GM12878 (cell line): ENCODE measurements around the gene CBX8. TPM values are rescaled to one million over a fixed set of nuclear protein-coding genes. Genes with fewer than 3 reads are reported as not detected.

Experiments used
- ASH2L ChIP-seq: fragments of 300-600, 200-600 bp; sonication (generic); IDR thresholded peaks from 2 replicates; pipeline ENCODE4 v1.6.1; 2017; ENCODE audit warnings: low read depth, mild to moderate bottlenecking, borderline replicate concordance
- BHLHE40 ChIP-seq, 2 experiments: fragments of 450-650 bp in 1 of 2; IDR thresholded peaks; 2 replicates each; pipeline ENCODE4 v1.6.1; 2011 to 2017; ENCODE audit warnings: low read depth in 2 of 2, borderline replicate concordance in 1 of 2, improper control_type of control experiment in 1 of 2, low read length in 1 of 2, mild to moderate bottlenecking in 1 of 2
- CHD4 ChIP-seq: fragments of 200-600 bp; sonication (generic); IDR thresholded peaks from 2 replicates; pipeline ENCODE4 v1.6.1; 2016; ENCODE audit warnings: mild to moderate bottlenecking
- EP300 ChIP-seq, 2 experiments: fragments of 150-350 bp in 1 of 2; IDR thresholded peaks; 2 replicates each; pipeline ENCODE4 v1.6.1; 2011 to 2012; ENCODE audit warnings: low read depth in 2 of 2, low read length in 2 of 2, borderline replicate concordance in 1 of 2, improper control_type of control experiment in 1 of 2, inconsistent platforms in 1 of 2; ENCODE audit not compliant: control insufficient read depth in 1 of 2
- GATAD2B ChIP-seq: fragments of 450-650 bp; conservative IDR thresholded peaks from 2 replicates; pipeline ENCODE4 v1.6.1; 2017; ENCODE audit warnings: low read depth, mild to moderate bottlenecking, moderate library complexity
- JUND ChIP-seq: IDR thresholded peaks from 2 replicates; pipeline ENCODE4 v1.6.1; 2012; ENCODE audit warnings: low read depth, mild to moderate bottlenecking, low read length, improper control_type of control experiment, moderate library complexity
- KAT2A ChIP-seq: conservative IDR thresholded peaks from 2 replicates; pipeline ENCODE4 v1.6.1; 2011; ENCODE audit warnings: low read depth, low read length; ENCODE audit not compliant: control insufficient read depth
- MTA2 ChIP-seq: fragments of 450-650 bp; IDR thresholded peaks from 2 replicates; pipeline ENCODE4 v1.6.1; 2016; ENCODE audit warnings: low read depth, mild to moderate bottlenecking, moderate library complexity
- NFIC ChIP-seq: IDR thresholded peaks from 2 replicates; pipeline ENCODE4 v1.6.1; 2012; ENCODE audit warnings: low read depth, mild to moderate bottlenecking, inconsistent platforms, low read length, moderate library complexity
- NFYA ChIP-seq: IDR thresholded peaks from 2 replicates; pipeline ENCODE4 v1.6.1; 2011; ENCODE audit warnings: low read depth, mild to moderate bottlenecking, low read length, improper control_type of control experiment, borderline replicate concordance
- NFYB ChIP-seq: IDR thresholded peaks from 2 replicates; pipeline ENCODE4 v1.6.1; 2011; ENCODE audit warnings: low read depth, mild to moderate bottlenecking, low read length, improper control_type of control experiment, moderate library complexity; ENCODE audit not compliant: insufficient read depth
- NR2C1 ChIP-seq: fragments of 450-650 bp; IDR thresholded peaks from 2 replicates; pipeline ENCODE4 v1.6.1; 2017; ENCODE audit warnings: antibody characterized with exemption, mild to moderate bottlenecking, moderate library complexity
- RB1 ChIP-seq: fragments of 450-650 bp; formaldehyde crosslinking; IDR thresholded peaks from 2 replicates; pipeline ENCODE4 v1.6.1; 2017; ENCODE audit warnings: mild to moderate bottlenecking, borderline replicate concordance
- RUNX3 ChIP-seq: IDR thresholded peaks from 2 replicates; pipeline ENCODE4 v1.6.1; 2012; ENCODE audit warnings: low read length, inconsistent platforms
- SMARCA5 ChIP-seq: fragments of 450-650 bp; IDR thresholded peaks from 2 replicates; pipeline ENCODE4 v1.6.1; 2017; ENCODE audit warnings: mild to moderate bottlenecking
- TCF3 ChIP-seq: IDR thresholded peaks from 2 replicates; pipeline ENCODE4 v1.6.1; 2012; ENCODE audit warnings: low read depth, mild to moderate bottlenecking, low read length, borderline replicate concordance; ENCODE audit not compliant: insufficient read depth
- WRNIP1 ChIP-seq: IDR thresholded peaks from 2 replicates; pipeline ENCODE4 v1.6.1; 2011; ENCODE audit warnings: low read depth, low read length, improper control_type of control experiment, borderline replicate concordance
- YBX1 ChIP-seq: fragments of 450-650 bp; IDR thresholded peaks from 2 replicates; pipeline ENCODE4 v1.6.1; 2016; ENCODE audit warnings: antibody characterized with exemption
- ZNF207 ChIP-seq: fragments of 450-650 bp; IDR thresholded peaks from 2 replicates; pipeline ENCODE4 v1.6.1; 2014; ENCODE audit warnings: antibody characterized with exemption, mild to moderate bottlenecking, borderline replicate concordance
- polyA plus RNA-seq, 11 experiments: library from polyadenylated mRNA; depleted of rRNA in 4 of 11; unstranded in 6 of 11; stranded (reverse) in 5 of 11; fragments of >200 nt; fragmentation: Nextera tagmentation in 4 of 11; fragmentation: Illumina TruSeq in 1 of 11; extraction: Ambion mirVana in 4 of 11; extraction: Trizol in 1 of 11; gene quantifications; 1 replicate in 1 of 11; 2 replicates in 10 of 11; pipeline versions ENCODE4 v1.2.1 to v1.2.3, GENCODE V29; 2011 to 2016; ENCODE audit warnings: inconsistent platforms in 2 of 11, missing spikeins in 2 of 11, low read depth in 1 of 11
- total RNA-seq, 4 experiments: library from RNA; depleted of rRNA in 3 of 4; stranded (reverse); fragments of >200 nt in 3 of 4; fragmentation: Illumina TruSeq in 1 of 4; extraction: Trizol in 1 of 4; gene quantifications; 2 replicates each; pipeline versions ENCODE4 v1.2.1 to v1.2.3, GENCODE V29; 2013 to 2021
- TF ChIP-seq, protein P1 (sequence below): IDR thresholded peaks from 2 replicates; pipeline ENCODE4 v1.6.1; 2012; ENCODE audit warnings: low read length, inconsistent platforms
- TF ChIP-seq, protein P2 (sequence below): fragments of 450-650 bp; IDR thresholded peaks from 2 replicates; pipeline ENCODE4 v1.6.1; 2017; ENCODE audit warnings: antibody characterized with exemption, mild to moderate bottlenecking, moderate library complexity
- TF ChIP-seq, protein P3 (sequence below): IDR thresholded peaks from 2 replicates; pipeline ENCODE4 v1.6.1; 2011; ENCODE audit warnings: borderline replicate concordance, low read depth, mild to moderate bottlenecking, moderate library complexity, low read length; ENCODE audit not compliant: insufficient read depth, poor library complexity, severe bottlenecking

Gene CBX8
- total and polyA plus RNA-seq, 10 of the 15 experiments (the other 5 are each of a cell fraction or from before 2014, with no cell fraction given) = 0.03 to 6.7 (median 1.9) TPM

DNA sequence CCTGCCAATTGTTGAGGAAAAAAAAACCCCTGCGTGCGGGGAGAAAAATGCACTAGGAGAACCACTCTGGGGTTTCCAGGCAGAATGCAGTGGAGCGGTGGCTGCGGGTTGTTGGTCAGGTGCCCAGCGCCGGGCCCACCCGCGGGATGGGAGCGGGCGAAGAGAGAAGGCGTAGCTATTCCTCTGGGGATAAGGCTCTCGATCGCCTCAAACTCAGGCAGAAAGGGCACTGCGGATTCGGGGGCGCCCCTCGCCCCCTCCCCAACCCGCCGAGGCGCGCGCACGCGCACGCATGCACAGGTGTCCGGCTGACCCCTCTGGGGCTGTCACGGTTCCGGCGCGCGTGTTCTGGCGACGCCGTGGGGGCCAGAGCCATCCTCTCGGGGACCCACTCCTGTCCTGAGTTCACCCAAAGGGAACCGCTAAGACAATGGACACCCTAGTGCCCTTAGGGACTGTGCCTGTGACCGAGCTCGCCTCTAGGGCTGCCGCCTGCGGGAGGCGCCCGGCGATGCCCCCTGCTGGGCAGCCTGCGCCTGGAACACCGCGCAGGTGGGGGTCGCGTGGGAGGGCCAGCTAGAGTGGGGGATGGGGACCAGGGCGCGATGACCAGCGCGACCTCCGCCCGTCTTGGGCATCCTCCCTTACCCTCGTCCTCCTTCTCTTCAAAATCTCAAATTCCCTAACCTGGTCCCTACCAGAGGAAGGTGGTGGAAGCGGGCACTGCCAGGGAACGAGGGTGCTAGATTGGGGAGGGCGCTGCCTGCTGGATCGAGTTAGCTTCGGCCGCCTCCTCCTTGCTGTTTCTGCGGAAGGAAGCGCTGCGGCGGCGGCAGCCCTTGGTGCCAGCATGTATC lies 14.4 kb upstream of the CBX8 start (continued):
- TF ChIP-seq, protein P1, sequence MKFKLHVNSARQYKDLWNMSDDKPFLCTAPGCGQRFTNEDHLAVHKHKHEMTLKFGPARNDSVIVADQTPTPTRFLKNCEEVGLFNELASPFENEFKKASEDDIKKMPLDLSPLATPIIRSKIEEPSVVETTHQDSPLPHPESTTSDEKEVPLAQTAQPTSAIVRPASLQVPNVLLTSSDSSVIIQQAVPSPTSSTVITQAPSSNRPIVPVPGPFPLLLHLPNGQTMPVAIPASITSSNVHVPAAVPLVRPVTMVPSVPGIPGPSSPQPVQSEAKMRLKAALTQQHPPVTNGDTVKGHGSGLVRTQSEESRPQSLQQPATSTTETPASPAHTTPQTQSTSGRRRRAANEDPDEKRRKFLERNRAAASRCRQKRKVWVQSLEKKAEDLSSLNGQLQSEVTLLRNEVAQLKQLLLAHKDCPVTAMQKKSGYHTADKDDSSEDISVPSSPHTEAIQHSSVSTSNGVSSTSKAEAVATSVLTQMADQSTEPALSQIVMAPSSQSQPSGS = no peak
- TF ChIP-seq GATAD2B (peak; percentile 80; the same call in 1 of the 2 replicates), NFYB (no peak), CHD4 (no peak), EP300 (IDR thresholded peaks at IDR 0.05; ENCODE audit: borderline replicate concordance in 1 of 2, control insufficient read depth in 1 of 2, low read depth in 2 of 2, low read length in 2 of 2) (no peak), BHLHE40 (IDR thresholded peaks at IDR 0.05; ENCODE audit: borderline replicate concordance in 1 of 2, low read depth in 2 of 2, low read length in 1 of 2) (no peak; a peak in 1 of 4 replicates), WRNIP1 (no peak), NFYA (no peak), YBX1 (no peak), JUND (no peak), MTA2 (no peak), NFIC (no peak), RB1 (no peak), NR2C1 (no peak), RUNX3 (no peak), SMARCA5 (0 out of 2 replicates have a peak, but pooled peaks have one; percentile 52), ZNF207 (no peak), ASH2L (no peak), KAT2A (no peak), TCF3 (peak; percentile 58; the same call in 1 of the 2 replicates)
- TF ChIP-seq, protein P2, sequence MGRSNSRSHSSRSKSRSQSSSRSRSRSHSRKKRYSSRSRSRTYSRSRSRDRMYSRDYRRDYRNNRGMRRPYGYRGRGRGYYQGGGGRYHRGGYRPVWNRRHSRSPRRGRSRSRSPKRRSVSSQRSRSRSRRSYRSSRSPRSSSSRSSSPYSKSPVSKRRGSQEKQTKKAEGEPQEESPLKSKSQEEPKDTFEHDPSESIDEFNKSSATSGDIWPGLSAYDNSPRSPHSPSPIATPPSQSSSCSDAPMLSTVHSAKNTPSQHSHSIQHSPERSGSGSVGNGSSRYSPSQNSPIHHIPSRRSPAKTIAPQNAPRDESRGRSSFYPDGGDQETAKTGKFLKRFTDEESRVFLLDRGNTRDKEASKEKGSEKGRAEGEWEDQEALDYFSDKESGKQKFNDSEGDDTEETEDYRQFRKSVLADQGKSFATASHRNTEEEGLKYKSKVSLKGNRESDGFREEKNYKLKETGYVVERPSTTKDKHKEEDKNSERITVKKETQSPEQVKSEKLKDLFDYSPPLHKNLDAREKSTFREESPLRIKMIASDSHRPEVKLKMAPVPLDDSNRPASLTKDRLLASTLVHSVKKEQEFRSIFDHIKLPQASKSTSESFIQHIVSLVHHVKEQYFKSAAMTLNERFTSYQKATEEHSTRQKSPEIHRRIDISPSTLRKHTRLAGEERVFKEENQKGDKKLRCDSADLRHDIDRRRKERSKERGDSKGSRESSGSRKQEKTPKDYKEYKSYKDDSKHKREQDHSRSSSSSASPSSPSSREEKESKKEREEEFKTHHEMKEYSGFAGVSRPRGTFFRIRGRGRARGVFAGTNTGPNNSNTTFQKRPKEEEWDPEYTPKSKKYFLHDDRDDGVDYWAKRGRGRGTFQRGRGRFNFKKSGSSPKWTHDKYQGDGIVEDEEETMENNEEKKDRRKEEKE = no peak
- TF ChIP-seq, protein P3, sequence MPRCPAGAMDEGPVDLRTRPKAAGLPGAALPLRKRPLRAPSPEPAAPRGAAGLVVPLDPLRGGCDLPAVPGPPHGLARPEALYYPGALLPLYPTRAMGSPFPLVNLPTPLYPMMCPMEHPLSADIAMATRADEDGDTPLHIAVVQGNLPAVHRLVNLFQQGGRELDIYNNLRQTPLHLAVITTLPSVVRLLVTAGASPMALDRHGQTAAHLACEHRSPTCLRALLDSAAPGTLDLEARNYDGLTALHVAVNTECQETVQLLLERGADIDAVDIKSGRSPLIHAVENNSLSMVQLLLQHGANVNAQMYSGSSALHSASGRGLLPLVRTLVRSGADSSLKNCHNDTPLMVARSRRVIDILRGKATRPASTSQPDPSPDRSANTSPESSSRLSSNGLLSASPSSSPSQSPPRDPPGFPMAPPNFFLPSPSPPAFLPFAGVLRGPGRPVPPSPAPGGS = no peak
